Measurements from ENCODE around the gene SLC18A2. TPM values are rescaled to one million over a fixed set of nuclear protein-coding genes. Genes with fewer than 3 reads are reported as not detected.

The SLC18A2 gene
- total and polyA plus RNA-seq, 2 donors (not counting 1 experiment from before 2014, with no cell fraction given): under 0.01 TPM; not detected in 1

DNA sequence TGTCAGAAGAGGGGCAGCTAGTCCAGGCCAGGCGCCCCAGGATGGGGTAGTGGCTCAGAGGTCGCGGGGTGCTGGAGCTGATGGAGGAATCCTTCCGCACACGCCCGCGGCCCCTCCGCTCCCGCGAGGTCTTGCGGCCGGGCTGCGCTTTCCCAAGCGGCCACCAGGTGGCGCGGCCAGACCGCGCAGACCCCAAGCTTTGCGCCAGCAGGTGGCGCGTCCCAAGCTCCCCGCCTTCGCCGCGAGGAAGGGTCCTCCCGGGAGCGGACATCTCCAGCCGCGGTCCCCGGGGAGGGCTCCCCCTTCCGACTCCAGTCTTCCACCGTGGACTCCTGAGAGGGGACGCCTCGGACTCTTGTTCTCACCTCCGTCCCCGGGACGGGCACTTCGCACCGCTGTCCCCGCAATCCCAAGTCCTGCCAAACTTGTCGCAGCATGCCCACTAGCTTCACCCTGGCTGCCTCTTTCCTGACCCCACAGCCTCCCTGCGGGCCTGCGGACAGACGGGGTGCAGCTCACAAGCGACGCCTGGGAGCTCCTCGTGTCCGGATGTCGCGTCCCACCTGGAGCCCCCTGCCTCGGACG lies 24.2 kb upstream of the SLC18A2 start:
- Histone ChIP-seq H3K4me3 (replicated peaks in 1 of 4; ENCODE audit: control extremely low read depth in 1 of 4, insufficient read depth in 1 of 4, low read depth in 3 of 4, low read length in 4 of 4) (peak overlapping the region; percentile 45 to 64 (median 55)), H2AFZ (ENCODE audit: low read length) (peak overlapping the region; percentile 81), H4K20me1 (ENCODE audit: control insufficient read depth, extremely low read depth, insufficient read depth, low read length) (no peaks in the 10 kb centered on the region), H3K4me2 (ENCODE audit: extremely low read depth, insufficient read depth, low read length) (peak overlapping the region; percentile 95), H3K4me1 (ENCODE audit: control insufficient read depth, extremely low read depth, insufficient read depth, low read length) (no peaks in the 10 kb centered on the region), H3K79me2 (ENCODE audit: control insufficient read depth, insufficient read depth, low read length) (no peaks in the 10 kb centered on the region), H3K27ac (ENCODE audit: insufficient read depth, low read length) (no peak overlapping the region), H3K9ac (ENCODE audit: insufficient read depth, low read length) (peak overlapping the region; percentile 16), H3K9me3 (ENCODE audit: control insufficient read depth, insufficient read depth, low read depth, low read length) (no peaks in the 10 kb centered on the region), H3K36me3 (ENCODE audit: control insufficient read depth, insufficient read depth, low read length) (no peaks in the 10 kb centered on the region), H3K27me3 (ENCODE audit: control insufficient read depth, insufficient read depth, low read length) (no peaks in the 10 kb centered on the region)
- TF ChIP-seq EZH2 (IDR thresholded peaks at IDR 0.05; ENCODE audit: low read length, missing control alignments): no peak
- TF ChIP-seq, protein P1, sequence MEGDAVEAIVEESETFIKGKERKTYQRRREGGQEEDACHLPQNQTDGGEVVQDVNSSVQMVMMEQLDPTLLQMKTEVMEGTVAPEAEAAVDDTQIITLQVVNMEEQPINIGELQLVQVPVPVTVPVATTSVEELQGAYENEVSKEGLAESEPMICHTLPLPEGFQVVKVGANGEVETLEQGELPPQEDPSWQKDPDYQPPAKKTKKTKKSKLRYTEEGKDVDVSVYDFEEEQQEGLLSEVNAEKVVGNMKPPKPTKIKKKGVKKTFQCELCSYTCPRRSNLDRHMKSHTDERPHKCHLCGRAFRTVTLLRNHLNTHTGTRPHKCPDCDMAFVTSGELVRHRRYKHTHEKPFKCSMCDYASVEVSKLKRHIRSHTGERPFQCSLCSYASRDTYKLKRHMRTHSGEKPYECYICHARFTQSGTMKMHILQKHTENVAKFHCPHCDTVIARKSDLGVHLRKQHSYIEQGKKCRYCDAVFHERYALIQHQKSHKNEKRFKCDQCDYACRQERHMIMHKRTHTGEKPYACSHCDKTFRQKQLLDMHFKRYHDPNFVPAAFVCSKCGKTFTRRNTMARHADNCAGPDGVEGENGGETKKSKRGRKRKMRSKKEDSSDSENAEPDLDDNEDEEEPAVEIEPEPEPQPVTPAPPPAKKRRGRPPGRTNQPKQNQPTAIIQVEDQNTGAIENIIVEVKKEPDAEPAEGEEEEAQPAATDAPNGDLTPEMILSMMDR (conservative IDR thresholded peaks at IDR 0.05 in 1 of 2, IDR thresholded peaks at IDR 0.05 in 1 of 2; ENCODE audit: low read depth in 1 of 2, low read length in 2 of 2): peak; percentile 97 to 100
- DNase-seq (ENCODE audit: low read depth in 2 of 2): peak; percentile 58 to 63

DNA sequence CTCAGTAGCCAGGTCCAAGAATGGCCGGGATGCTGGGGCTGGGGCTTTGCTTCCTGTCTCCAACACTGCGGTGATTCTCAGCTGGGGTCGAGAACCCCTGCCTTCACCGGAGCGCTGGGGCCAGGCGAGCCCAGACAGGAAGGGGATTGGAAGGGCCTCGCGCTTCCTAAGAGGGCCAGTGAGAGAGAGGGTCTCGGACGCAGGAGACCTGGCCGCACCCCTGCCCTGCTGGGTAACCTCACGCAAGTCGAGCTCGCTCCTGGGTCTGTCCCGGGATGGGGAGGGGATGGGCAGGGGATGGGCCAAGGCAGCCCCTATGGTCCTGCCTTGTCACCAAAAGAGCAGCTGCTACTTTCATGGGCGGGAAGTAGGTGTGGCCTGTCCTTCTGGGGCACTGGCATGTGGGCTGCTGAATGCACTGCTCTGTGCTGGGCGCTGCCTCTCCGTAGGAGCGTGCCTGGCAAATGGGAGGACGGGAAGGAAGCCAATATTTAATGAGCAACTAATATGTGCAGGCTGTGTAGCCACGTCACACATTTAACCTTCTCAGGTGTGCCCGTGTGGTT lies 23.6 kb upstream of the SLC18A2 start:
- no peaks in the 10 kb centered on the region for H3K9me3 ChIP-seq (ENCODE audit: control insufficient read depth, insufficient read depth, low read depth, low read length)
- H2AFZ ChIP-seq (ENCODE audit: low read length): peak overlapping the region; percentile 81
- no peaks in the 10 kb centered on the region for H3K27me3 ChIP-seq (ENCODE audit: control insufficient read depth, insufficient read depth, low read length)
- no peaks in the 10 kb centered on the region for H3K36me3 ChIP-seq (ENCODE audit: control insufficient read depth, insufficient read depth, low read length)
- H3K9ac ChIP-seq (ENCODE audit: insufficient read depth, low read length): peak overlapping the region; percentile 4
- H3K4me3 ChIP-seq (replicated peaks in 1 of 4; ENCODE audit: control extremely low read depth in 1 of 4, insufficient read depth in 1 of 4, low read depth in 3 of 4, low read length in 4 of 4): peak overlapping the region; percentile 45 to 64 (median 55)
- peak overlapping the region; percentile 95 for H3K4me2 ChIP-seq (ENCODE audit: extremely low read depth, insufficient read depth, low read length)
- no peak overlapping the region for H3K27ac ChIP-seq (ENCODE audit: insufficient read depth, low read length)
- H4K20me1 ChIP-seq (ENCODE audit: control insufficient read depth, extremely low read depth, insufficient read depth, low read length): no peaks in the 10 kb centered on the region
- H3K79me2 ChIP-seq (ENCODE audit: control insufficient read depth, insufficient read depth, low read length): no peaks in the 10 kb centered on the region
- DNase-seq (ENCODE audit: low read depth in 2 of 2): peak in 1 of 2 donors; percentile 3
- TF ChIP-seq EZH2 (IDR thresholded peaks at IDR 0.05; ENCODE audit: low read length, missing control alignments): no peak
- TF ChIP-seq, protein P1 (conservative IDR thresholded peaks at IDR 0.05 in 1 of 2, IDR thresholded peaks at IDR 0.05 in 1 of 2; ENCODE audit: low read depth in 1 of 2, low read length in 2 of 2): no peak
- H3K4me1 ChIP-seq (ENCODE audit: control insufficient read depth, extremely low read depth, insufficient read depth, low read length): no peaks in the 10 kb centered on the region

DNA sequence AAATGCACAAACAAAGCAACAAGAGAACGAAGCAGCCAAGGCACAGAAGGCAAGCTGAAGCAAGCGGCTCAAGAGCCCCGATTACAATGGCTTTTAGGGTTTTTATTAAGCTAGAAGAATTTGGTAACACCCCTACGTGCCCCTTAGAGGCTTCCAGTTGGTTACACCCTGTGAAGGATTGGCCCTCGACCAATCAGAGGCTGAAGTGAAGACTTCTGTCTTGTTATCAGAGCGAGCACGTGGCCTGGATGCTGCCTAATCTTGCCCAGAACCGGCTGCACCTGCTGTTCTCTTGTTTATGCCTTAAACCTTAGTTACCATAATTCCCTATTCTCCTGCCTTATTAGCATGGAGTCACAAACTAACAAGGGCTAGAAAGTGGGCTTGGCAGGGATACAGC lies 22.3 kb upstream of the SLC18A2 start:
- Histone ChIP-seq H3K4me2 (ENCODE audit: extremely low read depth, insufficient read depth, low read length) (no peak overlapping the region), H3K36me3 (ENCODE audit: control insufficient read depth, insufficient read depth, low read length) (no peaks in the 10 kb centered on the region), H3K9me3 (ENCODE audit: control insufficient read depth, insufficient read depth, low read depth, low read length) (no peaks in the 10 kb centered on the region), H3K4me1 (ENCODE audit: control insufficient read depth, extremely low read depth, insufficient read depth, low read length) (no peaks in the 10 kb centered on the region), H3K27me3 (ENCODE audit: control insufficient read depth, insufficient read depth, low read length) (no peaks in the 10 kb centered on the region), H2AFZ (ENCODE audit: low read length) (no peak overlapping the region), H4K20me1 (ENCODE audit: control insufficient read depth, extremely low read depth, insufficient read depth, low read length) (no peaks in the 10 kb centered on the region), H3K79me2 (ENCODE audit: control insufficient read depth, insufficient read depth, low read length) (no peaks in the 10 kb centered on the region), H3K9ac (ENCODE audit: insufficient read depth, low read length) (no peak overlapping the region), H3K27ac (ENCODE audit: insufficient read depth, low read length) (no peak overlapping the region), H3K4me3 (replicated peaks in 1 of 4; ENCODE audit: control extremely low read depth in 1 of 4, insufficient read depth in 1 of 4, low read depth in 3 of 4, low read length in 4 of 4) (no peak overlapping the region)
- TF ChIP-seq EZH2 (IDR thresholded peaks at IDR 0.05; ENCODE audit: low read length, missing control alignments): no peak
- TF ChIP-seq, protein P1 (conservative IDR thresholded peaks at IDR 0.05 in 1 of 2, IDR thresholded peaks at IDR 0.05 in 1 of 2; ENCODE audit: low read depth in 1 of 2, low read length in 2 of 2): no peak
- no peak for DNase-seq (ENCODE audit: low read depth in 2 of 2)

Data from fibroblast of lung (primary cell).